ENCODE data around the gene C22orf31.
A peak's percentile ranks its signal among the peaks of the same experiment; 100 is the strongest.

C22orf31 gene

GRCh38 chr22:29102300-29102699, 40.7 kb upstream of the C22orf31 start:
- no peak for TF ChIP-seq CTCF (IDR thresholded peaks at IDR 0.05; ENCODE audit: low read depth, low read length)
- DNase-seq (ENCODE audit: extremely low read depth, low read depth) = no peak

GRCh38 chr22:29098296-29098695, 36.7 kb upstream of the C22orf31 start:
- TF ChIP-seq CTCF (IDR thresholded peaks at IDR 0.05; ENCODE audit: low read depth, low read length) = no peak
- no peak for DNase-seq (ENCODE audit: extremely low read depth, low read depth)

GRCh38 chr22:29096736-29097669, 35.4 kb upstream of the C22orf31 start:
- no peak for DNase-seq (ENCODE audit: extremely low read depth, low read depth)
- TF ChIP-seq CTCF (IDR thresholded peaks at IDR 0.05; ENCODE audit: low read depth, low read length) = no peak

GRCh38 chr22:29095459-29095858, 33.8 kb upstream of the C22orf31 start:
- DNase-seq (ENCODE audit: extremely low read depth, low read depth) = no peak
- TF ChIP-seq CTCF (IDR thresholded peaks at IDR 0.05; ENCODE audit: low read depth, low read length) = no peak

- DNase-seq (ENCODE audit: extremely low read depth, low read depth) = peak; percentile 67
- no peak for TF ChIP-seq CTCF (IDR thresholded peaks at IDR 0.05; ENCODE audit: low read depth, low read length)
Observed at GRCh38 chr22:29093501-29094300, 32.1 kb upstream of the C22orf31 start.

- TF ChIP-seq CTCF (IDR thresholded peaks at IDR 0.05; ENCODE audit: low read depth, low read length) = no peak
- DNase-seq (ENCODE audit: extremely low read depth, low read depth) = no peak
Observed at GRCh38 chr22:29093030-29093429, 31.4 kb upstream of the C22orf31 start.

GRCh38 chr22:29092243-29092642, 30.6 kb upstream of the C22orf31 start:
- no peak for TF ChIP-seq CTCF (IDR thresholded peaks at IDR 0.05; ENCODE audit: low read depth, low read length)
- no peak for DNase-seq (ENCODE audit: extremely low read depth, low read depth)

Measured in AG09319 (cell line).